GM12891 (cell line): ENCODE data around the gene ORM1.

Source experiments
- DNase-seq: peaks from one replicate; pipeline ENCODE4 v3.0.0; 2011; ENCODE audit warnings: low spot score; ENCODE audit not compliant: insufficient read length
- FAIRE-seq: peaks from 2 replicates; lab custom pipeline; 2011; peaks lifted over from hg19 to GRCh38; lab: Jason Lieb, UNC
- PAX5 ChIP-seq: IDR thresholded peaks from 2 replicates; pipeline ENCODE4 v1.6.1; 2011; ENCODE audit warnings: low read length, moderate library complexity, mild to moderate bottlenecking; ENCODE audit not compliant: insufficient read depth, severe bottlenecking
- POLR2A ChIP-seq: IDR thresholded peaks from 2 replicates; pipeline ENCODE4 v1.6.1; 2011; ENCODE audit warnings: low read depth, low read length, control low read depth
- POLR2AphosphoS5 ChIP-seq: IDR thresholded peaks from 2 replicates; pipeline ENCODE4 v1.6.1; 2011; ENCODE audit warnings: low read depth, low read length, control low read depth
- POU2F2 ChIP-seq: IDR thresholded peaks from 2 replicates; pipeline ENCODE4 v1.6.1; 2011; ENCODE audit warnings: low read depth, mild to moderate bottlenecking, control low read depth, low read length, moderate library complexity
- SPI1 ChIP-seq: IDR thresholded peaks from 2 replicates; pipeline ENCODE4 v1.6.1; 2011; ENCODE audit warnings: low read depth, low read length, control low read depth
- TAF1 ChIP-seq: IDR thresholded peaks from 2 replicates; pipeline ENCODE4 v1.6.1; 2011; ENCODE audit warnings: low read depth, low read length, control low read depth

ORM1 gene

DNA sequence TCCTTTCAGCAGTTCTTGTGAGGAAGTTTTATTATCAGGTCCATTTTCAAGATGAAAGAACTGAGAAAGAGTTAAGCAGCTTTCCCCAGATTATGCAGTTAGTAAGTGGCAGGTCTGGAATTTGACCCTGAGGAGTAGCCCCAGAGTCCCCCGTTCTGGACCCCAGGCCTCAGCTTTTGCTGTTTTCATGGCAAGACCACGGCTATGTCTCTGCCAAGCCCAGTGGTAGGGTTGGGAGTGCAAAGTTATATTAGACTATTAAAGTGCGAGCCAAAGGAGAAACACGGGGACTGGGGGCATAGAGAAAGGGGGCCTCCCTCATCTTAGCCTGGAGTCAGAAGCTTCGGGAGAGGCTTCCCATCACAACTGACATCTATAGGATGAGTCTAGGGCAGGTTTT, 19.3 kb upstream of the ORM1 start:
- no peak for FAIRE-seq
- no peak for TF ChIP-seq PAX5
- TF ChIP-seq SPI1 = no peak
- no peak for TF ChIP-seq POLR2A
- TF ChIP-seq TAF1 = no peak
- no peak for TF ChIP-seq POLR2AphosphoS5
- no peak for TF ChIP-seq POU2F2
- DNase-seq = no peak

DNA sequence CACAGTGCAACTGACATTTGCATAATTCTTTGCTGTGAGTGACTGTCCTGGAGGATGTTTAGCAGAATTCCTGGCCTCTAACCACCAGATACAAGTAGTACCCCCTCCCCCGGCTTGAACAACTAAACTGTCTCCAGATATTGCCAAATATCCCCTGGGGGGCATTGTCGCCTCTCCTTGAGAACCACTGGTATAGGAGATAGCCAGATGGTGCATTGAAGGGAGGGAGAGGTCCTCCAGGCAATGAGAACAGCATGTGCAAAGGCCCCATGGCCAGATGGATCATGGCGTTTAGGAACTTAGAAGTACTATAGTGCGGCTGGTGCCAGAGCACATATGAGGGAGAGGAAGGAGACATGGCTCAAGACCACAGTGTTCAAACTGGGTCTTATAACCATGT, 18.9 kb upstream of the ORM1 start:
- DNase-seq = no peak
- TF ChIP-seq POLR2A (no peak), POU2F2 (no peak), PAX5 (no peak), SPI1 (no peak), TAF1 (no peak), POLR2AphosphoS5 (no peak)
- FAIRE-seq = no peak

DNA sequence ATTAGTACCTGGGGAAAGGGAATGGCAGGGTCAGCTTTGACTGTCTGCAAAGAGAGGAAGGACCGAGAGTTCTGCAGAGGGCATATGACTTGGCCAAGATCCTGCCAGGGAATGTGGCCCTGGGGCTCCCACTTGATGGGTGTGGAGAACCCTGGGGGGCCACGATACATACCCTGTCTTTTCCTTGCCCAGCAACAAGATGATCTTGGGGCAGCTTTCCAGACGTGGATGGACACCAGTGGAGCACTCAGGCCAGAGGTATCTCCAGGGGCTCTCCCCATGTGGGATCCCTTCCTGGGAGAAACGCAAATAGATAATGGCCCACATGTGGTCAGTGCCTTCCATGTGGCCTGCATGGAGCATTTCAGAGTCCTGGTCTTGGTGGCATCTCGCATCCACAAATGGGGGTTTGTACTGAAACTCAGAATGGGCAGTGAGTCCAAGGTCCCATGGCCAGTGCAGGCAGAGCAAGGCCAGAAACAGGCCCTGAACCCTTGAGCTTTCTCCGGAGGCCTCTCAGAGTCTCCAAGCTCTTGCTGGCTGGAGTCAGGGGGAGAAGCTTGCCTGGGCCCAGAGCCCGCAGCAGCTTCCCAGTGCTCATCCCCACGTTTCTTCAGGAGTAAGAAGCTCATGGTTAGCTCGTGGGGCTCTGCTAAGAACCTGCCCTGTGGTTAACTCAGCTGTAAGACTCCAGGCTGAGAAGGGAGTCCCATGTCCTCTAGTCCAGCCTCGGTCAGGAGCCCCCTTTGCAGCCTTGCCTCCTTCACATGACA, 18.3 kb upstream of the ORM1 start:
- DNase-seq (no peak), FAIRE-seq (no peak)
- TF ChIP-seq SPI1 = no peak
- no peak for TF ChIP-seq POU2F2
- no peak for TF ChIP-seq PAX5
- no peak for TF ChIP-seq POLR2A
- no peak for TF ChIP-seq POLR2AphosphoS5
- no peak for TF ChIP-seq TAF1

DNA sequence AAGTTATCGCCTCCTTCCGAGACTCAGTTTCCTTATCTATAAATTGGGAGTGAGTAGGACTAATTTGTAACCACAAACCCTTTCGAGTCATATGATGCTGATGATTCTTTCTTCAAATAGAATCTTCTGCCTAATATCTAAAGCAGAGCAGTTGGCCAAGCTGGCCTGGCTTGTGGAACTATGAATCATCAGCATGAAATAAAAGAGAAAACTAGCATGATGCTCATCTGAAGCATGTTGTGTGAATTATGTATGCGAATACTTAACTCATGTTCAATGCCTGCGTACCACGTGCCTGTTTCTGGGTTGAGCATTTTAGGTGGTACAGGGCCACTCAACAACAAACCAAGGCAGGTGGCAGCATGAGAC, 15.0 kb upstream of the ORM1 start:
- DNase-seq (no peak), FAIRE-seq (no peak)
- TF ChIP-seq POLR2AphosphoS5 (no peak), TAF1 (no peak), PAX5 (no peak), POLR2A (no peak), POU2F2 (no peak), SPI1 (no peak)

DNA sequence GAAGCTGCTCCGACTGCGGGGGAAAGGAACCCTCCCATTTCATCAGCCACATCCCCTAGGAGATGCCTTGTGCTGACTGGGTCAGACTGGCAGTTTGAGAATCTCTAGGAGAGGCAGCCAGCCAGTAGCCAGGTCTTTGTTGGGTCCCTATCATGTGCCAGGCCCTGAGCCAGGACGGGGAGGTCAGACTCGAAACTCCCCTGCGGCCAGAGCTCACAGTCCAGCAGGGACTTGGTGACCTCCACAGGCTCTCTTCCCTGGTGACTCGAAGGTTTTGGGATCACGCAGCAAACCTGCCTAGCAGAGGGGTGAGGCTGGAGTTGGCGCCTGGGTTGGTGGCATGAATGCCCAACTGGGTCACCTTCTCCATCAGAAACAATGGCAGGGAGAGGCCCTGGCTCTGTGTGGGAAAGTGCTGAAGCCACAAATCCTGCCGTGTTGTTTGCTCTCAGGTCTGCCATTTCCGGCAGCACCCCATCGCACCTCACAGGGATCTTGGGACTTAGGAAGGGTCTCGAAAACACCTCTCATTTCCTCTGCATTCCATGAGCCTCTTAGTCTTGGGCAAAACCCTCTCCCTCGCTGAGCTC, 14.4 kb upstream of the ORM1 start:
- FAIRE-seq = no peak
- DNase-seq = no peak
- no peak for TF ChIP-seq POLR2A
- no peak for TF ChIP-seq SPI1
- no peak for TF ChIP-seq POLR2AphosphoS5
- TF ChIP-seq POU2F2 = no peak
- TF ChIP-seq TAF1 = no peak
- no peak for TF ChIP-seq PAX5

DNA sequence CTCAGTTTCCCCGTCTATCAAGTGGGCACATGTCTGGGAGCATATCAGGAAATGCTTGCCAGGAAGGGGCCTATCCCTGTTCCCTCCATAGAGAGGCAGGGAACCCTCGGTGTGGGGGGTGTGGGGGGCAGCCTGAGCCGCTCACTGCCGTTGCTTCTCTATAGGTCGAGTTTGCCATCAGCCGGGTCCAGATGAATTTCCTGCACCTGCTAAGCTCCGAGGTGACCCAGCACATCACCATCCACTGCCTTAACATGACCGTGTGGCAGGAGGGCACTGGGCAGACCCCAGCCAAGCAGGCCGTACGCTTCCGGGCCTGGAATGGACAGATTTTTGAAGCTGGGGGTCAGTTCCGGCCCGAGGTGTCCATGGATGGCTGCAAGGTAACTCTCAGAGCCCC, 13.8 kb upstream of the ORM1 start:
- FAIRE-seq (no peak), DNase-seq (no peak)
- TF ChIP-seq SPI1 (no peak), PAX5 (no peak), TAF1 (no peak), POLR2A (no peak), POLR2AphosphoS5 (no peak), POU2F2 (no peak)

DNA sequence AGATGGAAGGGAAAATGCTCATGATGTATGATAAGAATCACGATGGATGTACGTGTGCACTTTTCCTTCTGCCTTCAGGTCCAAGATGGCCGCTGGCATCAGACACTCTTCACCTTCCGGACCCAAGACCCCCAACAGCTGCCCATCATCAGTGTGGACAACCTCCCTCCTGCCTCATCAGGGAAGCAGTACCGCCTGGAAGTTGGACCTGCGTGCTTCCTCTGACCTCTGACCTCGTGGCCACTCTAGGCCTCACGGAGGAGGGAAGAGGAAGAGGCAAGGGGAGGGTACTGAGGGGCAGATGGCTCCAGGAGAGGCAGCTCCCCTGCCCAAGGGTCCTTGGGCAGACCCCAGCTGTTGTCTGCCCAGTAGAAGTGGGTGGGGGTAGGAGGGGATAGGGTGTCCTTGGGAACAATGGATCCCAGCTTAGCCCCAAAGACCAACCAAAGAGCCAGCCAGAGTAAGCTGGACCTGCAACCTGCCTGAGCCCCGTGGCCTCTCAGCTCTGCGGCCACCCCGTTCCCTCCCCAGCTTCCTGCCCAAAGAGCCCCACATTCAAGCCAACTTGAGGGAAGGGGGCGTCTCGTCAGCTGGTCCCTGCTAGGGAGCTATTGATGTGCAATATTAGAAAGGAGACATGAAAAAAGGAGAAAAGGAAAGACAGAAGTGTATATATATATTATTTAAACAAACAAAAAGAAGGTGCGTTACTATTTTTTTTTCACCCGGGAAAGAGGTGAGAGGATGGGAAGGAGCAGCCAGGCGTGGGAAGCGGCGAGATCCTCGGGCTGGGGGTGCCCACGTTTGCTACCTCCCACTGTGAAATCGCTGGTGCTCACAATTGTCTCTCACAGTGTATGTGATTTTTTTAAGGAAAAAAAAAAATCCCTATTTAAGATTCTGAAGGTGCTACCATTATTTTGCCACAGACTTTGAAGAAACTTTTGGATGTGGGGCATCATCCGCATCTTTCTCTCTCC, 12.1 kb upstream of the ORM1 start:
- FAIRE-seq = no peak
- DNase-seq = no peak
- TF ChIP-seq POLR2AphosphoS5 (no peak), POLR2A (no peak), SPI1 (no peak)

DNA sequence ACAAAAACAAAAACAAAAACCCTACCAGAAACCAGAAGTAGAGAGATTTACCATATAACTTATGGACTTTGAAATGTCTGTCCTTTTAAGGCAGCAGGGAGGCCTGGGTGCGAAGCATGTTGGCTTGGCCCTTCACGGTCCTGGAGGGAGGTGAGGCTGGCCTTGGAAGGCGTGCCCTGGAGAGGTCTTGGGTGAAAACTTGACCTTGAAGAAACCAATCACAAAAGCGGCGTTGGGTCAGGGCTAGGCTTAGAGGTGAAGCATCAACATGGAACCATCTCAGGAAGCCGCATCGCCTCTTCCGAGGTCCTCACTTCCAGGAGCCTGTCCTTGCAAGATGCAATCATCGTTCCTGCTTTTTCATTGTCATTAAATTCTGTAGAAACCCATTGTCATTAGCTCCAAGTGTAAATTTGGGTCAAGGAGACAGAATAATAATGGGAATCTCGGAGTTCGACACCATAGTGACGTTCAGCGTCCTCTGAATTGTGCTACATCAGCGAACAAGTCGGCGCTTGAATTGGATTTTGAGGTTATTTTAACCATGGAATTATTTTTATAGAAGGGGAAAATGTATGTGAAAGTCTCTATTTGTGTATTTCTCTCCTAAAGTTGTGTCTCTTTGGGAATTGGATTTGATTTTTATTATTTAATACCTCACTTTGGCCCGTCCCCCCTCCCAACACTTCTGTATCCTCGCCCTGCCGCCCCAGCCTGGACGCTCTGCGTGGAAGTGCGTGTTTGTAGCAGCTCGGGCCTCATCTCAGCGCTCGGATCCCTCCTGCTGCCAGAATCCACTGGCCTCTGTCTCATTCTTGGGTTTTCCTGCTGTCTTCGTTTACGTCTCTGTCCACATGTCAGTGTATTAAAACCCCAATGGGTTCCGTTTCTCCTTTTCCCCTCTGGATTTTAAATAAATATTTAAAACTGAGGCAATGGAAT, 11.1 kb upstream of the ORM1 start:
- no peak for DNase-seq
- FAIRE-seq = no peak

More for the DNA sequence above, 11.1 kb upstream of the ORM1 start:
- no peak for TF ChIP-seq POLR2A
- no peak for TF ChIP-seq POLR2AphosphoS5
- TF ChIP-seq POU2F2 = no peak
- TF ChIP-seq SPI1 = no peak
- no peak for TF ChIP-seq TAF1
- TF ChIP-seq PAX5 = no peak
